Pericardium fibroblast (primary cell): Measurements from ENCODE around the gene RAB27A. TPM values are rescaled to one million over a fixed set of nuclear protein-coding genes. Genes with fewer than 3 reads are reported as not detected.

Experiments used
- total RNA-seq: library from RNA; depleted of rRNA; stranded (reverse); fragments of >200 nt; gene quantifications from 2 replicates; pipeline ENCODE4 v1.2.3, GENCODE V29; 2015

The RAB27A gene
- total RNA-seq: 8.5 and 12.7 TPM in 2 replicates

DNA sequence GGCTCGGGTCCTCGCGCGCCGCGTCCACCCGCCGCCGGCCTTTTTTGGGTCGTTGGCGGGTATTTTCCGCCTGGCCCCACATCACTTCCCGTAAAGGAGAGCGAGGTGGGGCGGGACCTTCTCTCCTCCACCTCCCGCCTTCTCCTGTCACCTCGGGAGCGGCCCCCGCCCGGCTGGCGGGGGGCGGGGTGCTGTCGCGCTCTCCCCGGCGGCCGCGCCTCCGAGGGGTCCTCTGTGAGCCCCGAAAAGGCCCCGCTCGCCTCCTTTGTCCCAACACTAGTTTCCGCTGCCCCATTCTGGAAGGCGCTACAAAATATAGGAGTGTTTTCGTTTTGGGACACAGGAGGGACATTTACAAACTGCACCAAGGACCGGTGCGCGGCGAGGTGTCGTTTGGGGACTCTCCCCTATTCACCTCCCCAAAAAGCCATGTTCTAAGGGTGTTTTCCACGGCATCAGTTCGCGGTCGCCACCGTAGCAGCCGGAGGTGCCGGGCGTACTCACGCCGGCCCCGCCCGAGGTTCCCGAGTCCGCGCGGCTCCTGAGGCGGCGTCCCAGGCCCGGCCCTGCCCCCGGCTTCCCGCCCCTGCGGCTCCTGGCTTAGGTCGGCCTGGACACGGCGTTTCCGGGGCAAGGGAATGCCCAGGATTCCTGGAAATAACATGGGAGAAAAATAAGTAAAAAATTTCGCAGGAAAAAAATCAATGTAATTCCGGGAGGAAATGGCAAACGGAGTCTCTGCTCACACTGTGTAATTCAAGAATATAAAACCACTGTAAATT, at the start of gene RAB27A:
TSS of gene RAB27A (minus strand) at position 68 of the 782 bp plus-strand sequence. CDS start 54,879 bp downstream, outside the sequence.

GRCh38 chr15:55318588-55319494, 29.2 kb upstream of the RAB27A start, which contains the start of the genes PIGB and PIGBOS1:
PIGB (plus strand) TSS chr15:55319222; CDS start chr15:55319251, 29 bp downstream.
PIGBOS1 (minus strand) TSS chr15:55319123; CDS start chr15:55317792, 1,331 bp downstream.

DNA sequence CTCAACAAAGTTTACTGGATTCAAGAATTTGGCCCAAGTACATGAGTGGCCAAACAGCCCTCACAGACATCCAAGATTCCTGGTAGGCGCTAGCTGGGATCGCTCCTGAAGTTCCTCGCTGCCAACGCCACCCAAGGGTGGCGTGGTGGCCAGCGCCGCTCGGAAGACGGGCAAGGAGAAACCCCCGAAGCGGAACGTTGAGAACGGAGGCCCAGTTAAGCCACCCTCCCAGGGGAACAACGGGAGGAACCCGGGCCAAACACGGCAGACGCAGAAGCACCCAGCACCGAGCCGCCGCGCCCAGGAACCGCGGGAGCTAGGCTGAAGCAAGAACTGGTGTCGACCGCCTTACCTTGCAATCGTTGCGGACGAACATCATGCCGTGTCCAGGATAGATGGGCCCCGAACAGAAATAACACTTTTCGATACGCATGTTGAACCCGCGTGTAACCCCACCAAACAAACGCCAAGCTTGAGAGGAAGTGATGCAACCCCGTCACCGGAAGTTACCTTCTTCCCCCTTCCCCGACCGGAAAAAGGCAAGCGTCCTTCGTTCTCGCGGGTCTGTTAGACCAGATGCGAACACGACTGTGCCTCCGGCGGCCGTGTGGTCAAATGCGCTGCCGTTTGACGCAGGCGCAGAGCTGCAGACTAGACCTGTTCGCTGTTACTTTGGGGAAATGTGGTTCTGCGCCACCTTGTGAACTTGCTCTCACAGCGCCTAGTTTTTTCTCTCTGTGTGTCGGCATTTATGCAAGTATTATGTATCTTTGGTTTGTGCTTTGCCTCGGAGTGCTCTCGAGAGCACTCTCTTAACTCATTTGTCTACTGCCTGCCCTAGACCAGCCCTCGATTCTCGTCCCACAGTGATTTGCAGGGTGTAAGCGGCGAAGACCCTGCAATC, 92.9 kb downstream of the RAB27A start, which contains the start of gene RSL24D1:
TSS of gene RSL24D1 (minus strand) at position 484 of the 904 bp plus-strand sequence. CDS start at position 433, 51 bp downstream.

Other genes with a start within 250 kb of the RAB27A start
- gene RSL24D1, start 92.9 kb downstream of the RAB27A start, total RNA-seq: 65.3 and 88.5 TPM in 2 replicates
- gene PIGBOS1, start 29.3 kb upstream of the RAB27A start, total RNA-seq: 8.9 and 16.5 TPM in 2 replicates
- gene PIGB, start 29.4 kb upstream of the RAB27A start, total RNA-seq: 8.8 and 16.0 TPM in 2 replicates
- gene CCPG1, start 118.5 kb upstream of the RAB27A start, total RNA-seq: 34.0 and 45.7 TPM in 2 replicates
- 1.2 and 2.6 TPM in 2 replicates for gene PIERCE2, start 118.7 kb upstream of the RAB27A start, total RNA-seq
- gene DNAAF4, start 218.4 kb upstream of the RAB27A start, total RNA-seq: 0.09 and 0.70 TPM in 2 replicates